ENCODE data around the gene METTL25. TPM values are rescaled to one million over a fixed set of nuclear protein-coding genes. Genes with fewer than 3 reads are reported as not detected.

METTL25 gene
- polyA plus RNA-seq, 2 of the 4 experiments (the other 2 are of a cell fraction): 3.8 to 6.3 TPM

DNA sequence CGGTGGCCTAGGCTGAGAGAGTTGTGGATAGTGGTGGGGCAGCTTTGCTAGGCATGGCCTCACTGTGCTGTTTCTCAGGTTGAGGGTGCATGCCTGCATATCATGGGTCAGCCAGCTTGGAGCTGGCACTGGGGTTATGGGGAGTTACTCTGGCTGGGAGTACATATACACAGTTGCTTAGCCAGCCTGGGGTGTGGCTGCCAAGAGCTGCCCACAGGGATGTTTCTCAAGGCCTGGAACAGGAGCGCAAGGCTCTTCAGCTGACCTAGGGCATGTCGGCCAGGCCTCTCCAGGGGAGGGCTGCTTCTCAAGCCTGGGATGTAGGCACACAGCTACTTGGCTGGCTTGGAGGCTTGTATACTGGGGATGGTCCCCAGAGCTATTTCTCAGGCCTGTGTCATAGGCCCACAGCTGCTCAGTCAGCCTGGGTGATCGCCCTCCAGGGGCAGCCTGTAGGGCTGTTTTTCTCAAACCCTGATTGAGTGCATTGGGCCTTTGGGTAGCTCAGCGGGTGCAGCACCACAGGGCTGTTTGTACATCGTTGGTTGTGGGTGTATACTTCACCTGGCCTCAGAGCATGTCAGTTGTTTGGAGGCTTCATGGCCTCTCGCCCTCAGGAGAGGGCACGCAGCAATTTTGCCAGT lies 114.9 kb downstream of the METTL25 start:
- DNase-seq (ENCODE audit: low read depth in 1 of 2, low spot score in 1 of 2) (no peak), ATAC-seq (no peak), FAIRE-seq (no peak)
- Histone ChIP-seq H3K4me1 (no peaks in the 10 kb centered on the region), H3K4me3 (no peak overlapping the region), H3K9me3 (no peaks in the 10 kb centered on the region), H3K4me2 (no peak overlapping the region), H3K27ac (no peak overlapping the region)
- TF ChIP-seq, protein P1, sequence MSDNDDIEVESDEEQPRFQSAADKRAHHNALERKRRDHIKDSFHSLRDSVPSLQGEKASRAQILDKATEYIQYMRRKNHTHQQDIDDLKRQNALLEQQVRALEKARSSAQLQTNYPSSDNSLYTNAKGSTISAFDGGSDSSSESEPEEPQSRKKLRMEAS (IDR thresholded peaks at IDR 0.05): no peak
- TF ChIP-seq, protein P2, sequence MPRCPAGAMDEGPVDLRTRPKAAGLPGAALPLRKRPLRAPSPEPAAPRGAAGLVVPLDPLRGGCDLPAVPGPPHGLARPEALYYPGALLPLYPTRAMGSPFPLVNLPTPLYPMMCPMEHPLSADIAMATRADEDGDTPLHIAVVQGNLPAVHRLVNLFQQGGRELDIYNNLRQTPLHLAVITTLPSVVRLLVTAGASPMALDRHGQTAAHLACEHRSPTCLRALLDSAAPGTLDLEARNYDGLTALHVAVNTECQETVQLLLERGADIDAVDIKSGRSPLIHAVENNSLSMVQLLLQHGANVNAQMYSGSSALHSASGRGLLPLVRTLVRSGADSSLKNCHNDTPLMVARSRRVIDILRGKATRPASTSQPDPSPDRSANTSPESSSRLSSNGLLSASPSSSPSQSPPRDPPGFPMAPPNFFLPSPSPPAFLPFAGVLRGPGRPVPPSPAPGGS (IDR thresholded peaks at IDR 0.05): no peak
- TF ChIP-seq, protein P3, sequence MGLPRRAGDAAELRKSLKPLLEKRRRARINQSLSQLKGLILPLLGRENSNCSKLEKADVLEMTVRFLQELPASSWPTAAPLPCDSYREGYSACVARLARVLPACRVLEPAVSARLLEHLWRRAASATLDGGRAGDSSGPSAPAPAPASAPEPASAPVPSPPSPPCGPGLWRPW (IDR thresholded peaks at IDR 0.05): no peak
- TF ChIP-seq RFX5 (IDR thresholded peaks at IDR 0.05) (no peak), FOSL2 (IDR thresholded peaks at IDR 0.05) (no peak), FOSL2 (CRISPR knock-in tag; IDR thresholded peaks at IDR 0.05) (no peak), MAFK (IDR thresholded peaks at IDR 0.05; ENCODE audit: partially characterized antibody) (no peak), HOXB13 (CRISPR knock-in tag; IDR thresholded peaks at IDR 0.05; ENCODE audit: low read depth) (no peak)
- TF ChIP-seq, protein P4, sequence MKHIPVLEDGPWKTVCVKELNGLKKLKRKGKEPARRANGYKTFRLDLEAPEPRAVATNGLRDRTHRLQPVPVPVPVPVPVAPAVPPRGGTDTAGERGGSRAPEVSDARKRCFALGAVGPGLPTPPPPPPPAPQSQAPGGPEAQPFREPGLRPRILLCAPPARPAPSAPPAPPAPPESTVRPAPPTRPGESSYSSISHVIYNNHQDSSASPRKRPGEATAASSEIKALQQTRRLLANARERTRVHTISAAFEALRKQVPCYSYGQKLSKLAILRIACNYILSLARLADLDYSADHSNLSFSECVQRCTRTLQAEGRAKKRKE (CRISPR knock-in tag; IDR thresholded peaks at IDR 0.05; ENCODE audit: low read depth): no peak
- TF ChIP-seq, protein P5, sequence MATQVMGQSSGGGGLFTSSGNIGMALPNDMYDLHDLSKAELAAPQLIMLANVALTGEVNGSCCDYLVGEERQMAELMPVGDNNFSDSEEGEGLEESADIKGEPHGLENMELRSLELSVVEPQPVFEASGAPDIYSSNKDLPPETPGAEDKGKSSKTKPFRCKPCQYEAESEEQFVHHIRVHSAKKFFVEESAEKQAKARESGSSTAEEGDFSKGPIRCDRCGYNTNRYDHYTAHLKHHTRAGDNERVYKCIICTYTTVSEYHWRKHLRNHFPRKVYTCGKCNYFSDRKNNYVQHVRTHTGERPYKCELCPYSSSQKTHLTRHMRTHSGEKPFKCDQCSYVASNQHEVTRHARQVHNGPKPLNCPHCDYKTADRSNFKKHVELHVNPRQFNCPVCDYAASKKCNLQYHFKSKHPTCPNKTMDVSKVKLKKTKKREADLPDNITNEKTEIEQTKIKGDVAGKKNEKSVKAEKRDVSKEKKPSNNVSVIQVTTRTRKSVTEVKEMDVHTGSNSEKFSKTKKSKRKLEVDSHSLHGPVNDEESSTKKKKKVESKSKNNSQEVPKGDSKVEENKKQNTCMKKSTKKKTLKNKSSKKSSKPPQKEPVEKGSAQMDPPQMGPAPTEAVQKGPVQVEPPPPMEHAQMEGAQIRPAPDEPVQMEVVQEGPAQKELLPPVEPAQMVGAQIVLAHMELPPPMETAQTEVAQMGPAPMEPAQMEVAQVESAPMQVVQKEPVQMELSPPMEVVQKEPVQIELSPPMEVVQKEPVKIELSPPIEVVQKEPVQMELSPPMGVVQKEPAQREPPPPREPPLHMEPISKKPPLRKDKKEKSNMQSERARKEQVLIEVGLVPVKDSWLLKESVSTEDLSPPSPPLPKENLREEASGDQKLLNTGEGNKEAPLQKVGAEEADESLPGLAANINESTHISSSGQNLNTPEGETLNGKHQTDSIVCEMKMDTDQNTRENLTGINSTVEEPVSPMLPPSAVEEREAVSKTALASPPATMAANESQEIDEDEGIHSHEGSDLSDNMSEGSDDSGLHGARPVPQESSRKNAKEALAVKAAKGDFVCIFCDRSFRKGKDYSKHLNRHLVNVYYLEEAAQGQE (IDR thresholded peaks at IDR 0.05): no peak
- ChIA-PET POLR2A (no interaction called here), CTCF (interaction anchor here (1.4 kb wide), 1 partner anchor 47 kb away, joined by 4 read pairs; no protein-coding TSS in a partner anchor)
- 85% methylated on average over 4 of the region's 8 CpGs for WGBS (ENCODE audit: missing lambda C conversion rate)

DNA sequence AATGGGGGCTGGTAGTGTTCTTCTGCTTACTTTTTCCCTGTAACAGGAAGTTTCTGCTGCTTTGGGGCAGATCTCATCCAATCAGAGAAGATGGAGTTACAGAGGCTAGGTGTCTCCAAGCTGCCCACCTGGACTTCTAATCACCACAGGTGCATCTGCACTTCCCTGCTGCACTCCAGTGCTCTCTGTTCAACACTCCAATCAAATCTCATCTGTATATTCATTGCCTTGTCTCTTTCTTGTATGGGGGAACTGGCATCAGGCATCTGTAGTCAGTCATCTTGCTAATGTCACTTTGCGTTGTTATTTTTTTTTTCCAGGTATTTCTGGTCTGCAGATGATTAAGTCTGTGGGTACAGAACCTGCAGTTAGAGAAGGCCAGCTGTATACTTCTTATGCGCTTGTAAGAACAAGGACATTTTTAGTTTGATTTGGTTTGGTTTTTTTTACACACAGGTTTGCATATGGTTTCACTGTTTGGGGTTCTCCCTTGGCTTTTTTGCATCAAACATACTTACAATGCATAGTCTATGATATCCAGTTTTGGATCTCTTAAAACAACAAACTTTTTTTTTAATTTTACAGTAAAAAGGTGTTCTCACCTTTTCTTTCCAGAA lies 116.0 kb downstream of the METTL25 start:
- no peak overlapping the region for H3K4me2 ChIP-seq
- no peaks in the 10 kb centered on the region for H3K4me1 ChIP-seq
- POLR2A ChIA-PET: no interaction called here
- no peak overlapping the region for H3K27ac ChIP-seq
- no peaks in the 10 kb centered on the region for H3K9me3 ChIP-seq
- FAIRE-seq (no peak), ATAC-seq (no peak), DNase-seq (ENCODE audit: low read depth in 1 of 2, low spot score in 1 of 2) (no peak)
- no peak overlapping the region for H3K4me3 ChIP-seq
- no peak for TF ChIP-seq MAFK (IDR thresholded peaks at IDR 0.05; ENCODE audit: partially characterized antibody)
- TF ChIP-seq, protein P6, sequence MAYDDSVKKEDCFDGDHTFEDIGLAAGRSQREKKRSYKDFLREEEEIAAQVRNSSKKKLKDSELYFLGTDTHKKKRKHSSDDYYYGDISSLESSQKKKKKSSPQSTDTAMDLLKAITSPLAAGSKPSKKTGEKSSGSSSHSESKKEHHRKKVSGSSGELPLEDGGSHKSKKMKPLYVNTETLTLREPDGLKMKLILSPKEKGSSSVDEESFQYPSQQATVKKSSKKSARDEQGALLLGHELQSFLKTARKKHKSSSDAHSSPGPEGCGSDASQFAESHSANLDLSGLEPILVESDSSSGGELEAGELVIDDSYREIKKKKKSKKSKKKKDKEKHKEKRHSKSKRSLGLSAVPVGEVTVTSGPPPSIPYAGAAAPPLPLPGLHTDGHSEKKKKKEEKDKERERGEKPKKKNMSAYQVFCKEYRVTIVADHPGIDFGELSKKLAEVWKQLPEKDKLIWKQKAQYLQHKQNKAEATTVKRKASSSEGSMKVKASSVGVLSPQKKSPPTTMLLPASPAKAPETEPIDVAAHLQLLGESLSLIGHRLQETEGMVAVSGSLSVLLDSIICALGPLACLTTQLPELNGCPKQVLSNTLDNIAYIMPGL (CRISPR knock-in tag; IDR thresholded peaks at IDR 0.05; ENCODE audit: borderline replicate concordance): no peak
- TF ChIP-seq, protein P3 (IDR thresholded peaks at IDR 0.05): no peak
- TF ChIP-seq ZFP36 (IDR thresholded peaks at IDR 0.05; ENCODE audit: borderline replicate concordance, partially characterized antibody): no peak
- TF ChIP-seq, protein P7, sequence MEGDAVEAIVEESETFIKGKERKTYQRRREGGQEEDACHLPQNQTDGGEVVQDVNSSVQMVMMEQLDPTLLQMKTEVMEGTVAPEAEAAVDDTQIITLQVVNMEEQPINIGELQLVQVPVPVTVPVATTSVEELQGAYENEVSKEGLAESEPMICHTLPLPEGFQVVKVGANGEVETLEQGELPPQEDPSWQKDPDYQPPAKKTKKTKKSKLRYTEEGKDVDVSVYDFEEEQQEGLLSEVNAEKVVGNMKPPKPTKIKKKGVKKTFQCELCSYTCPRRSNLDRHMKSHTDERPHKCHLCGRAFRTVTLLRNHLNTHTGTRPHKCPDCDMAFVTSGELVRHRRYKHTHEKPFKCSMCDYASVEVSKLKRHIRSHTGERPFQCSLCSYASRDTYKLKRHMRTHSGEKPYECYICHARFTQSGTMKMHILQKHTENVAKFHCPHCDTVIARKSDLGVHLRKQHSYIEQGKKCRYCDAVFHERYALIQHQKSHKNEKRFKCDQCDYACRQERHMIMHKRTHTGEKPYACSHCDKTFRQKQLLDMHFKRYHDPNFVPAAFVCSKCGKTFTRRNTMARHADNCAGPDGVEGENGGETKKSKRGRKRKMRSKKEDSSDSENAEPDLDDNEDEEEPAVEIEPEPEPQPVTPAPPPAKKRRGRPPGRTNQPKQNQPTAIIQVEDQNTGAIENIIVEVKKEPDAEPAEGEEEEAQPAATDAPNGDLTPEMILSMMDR (IDR thresholded peaks at IDR 0.05): no peak
- 91% methylated on average over 2 of the region's 2 CpGs for WGBS (ENCODE audit: missing lambda C conversion rate)
- CTCF ChIA-PET: no interaction called here

Measured in A549 (cell line).